Measurements from ENCODE around the gene P2RY4.

DNA sequence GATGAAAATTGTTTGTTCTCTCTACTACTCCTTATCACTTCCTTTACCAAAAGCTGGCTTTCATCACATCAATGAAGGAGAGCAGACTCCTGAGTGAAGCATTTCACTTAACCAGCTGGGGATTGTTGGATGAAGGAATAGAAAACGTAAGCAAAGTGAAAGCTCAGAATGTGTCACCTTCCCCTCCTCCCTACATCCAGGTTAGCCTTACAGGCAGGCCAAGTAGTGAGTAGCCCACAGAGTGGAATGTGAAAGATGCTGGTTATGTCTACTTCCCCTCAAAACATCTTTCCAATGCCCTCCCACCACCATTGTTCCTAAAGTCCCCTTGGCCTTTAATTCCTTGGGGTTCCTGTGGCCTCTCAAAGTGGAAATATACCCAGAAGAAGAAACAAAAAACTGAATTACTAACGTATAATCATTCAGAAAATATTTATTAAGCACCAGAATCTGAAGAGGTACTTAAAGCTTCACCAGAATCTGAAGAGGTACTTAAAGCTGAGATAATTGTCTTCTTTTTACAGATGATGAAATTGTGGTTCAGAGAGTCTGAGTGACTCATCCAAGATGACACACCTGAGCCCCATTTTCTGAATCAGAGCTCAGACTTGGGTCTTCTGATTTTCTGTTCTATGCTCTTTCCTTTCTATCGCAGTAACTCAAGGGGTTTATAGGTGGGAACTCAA lies 6.5 kb downstream of the P2RY4 start:
- TF ChIP-seq, protein P1, sequence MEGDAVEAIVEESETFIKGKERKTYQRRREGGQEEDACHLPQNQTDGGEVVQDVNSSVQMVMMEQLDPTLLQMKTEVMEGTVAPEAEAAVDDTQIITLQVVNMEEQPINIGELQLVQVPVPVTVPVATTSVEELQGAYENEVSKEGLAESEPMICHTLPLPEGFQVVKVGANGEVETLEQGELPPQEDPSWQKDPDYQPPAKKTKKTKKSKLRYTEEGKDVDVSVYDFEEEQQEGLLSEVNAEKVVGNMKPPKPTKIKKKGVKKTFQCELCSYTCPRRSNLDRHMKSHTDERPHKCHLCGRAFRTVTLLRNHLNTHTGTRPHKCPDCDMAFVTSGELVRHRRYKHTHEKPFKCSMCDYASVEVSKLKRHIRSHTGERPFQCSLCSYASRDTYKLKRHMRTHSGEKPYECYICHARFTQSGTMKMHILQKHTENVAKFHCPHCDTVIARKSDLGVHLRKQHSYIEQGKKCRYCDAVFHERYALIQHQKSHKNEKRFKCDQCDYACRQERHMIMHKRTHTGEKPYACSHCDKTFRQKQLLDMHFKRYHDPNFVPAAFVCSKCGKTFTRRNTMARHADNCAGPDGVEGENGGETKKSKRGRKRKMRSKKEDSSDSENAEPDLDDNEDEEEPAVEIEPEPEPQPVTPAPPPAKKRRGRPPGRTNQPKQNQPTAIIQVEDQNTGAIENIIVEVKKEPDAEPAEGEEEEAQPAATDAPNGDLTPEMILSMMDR (conservative IDR thresholded peaks at IDR 0.05; ENCODE audit: low read length), result no peak
- TF ChIP-seq EZH2phosphoT487 (IDR thresholded peaks at IDR 0.05; ENCODE audit: borderline replicate concordance), result no peak

All from Loucy (cell line).